Non-pigmented ciliary epithelial cell (primary cell): ENCODE measurements around the gene PIP4K2C.
"Not testable (repeated sequence)": the region's sequence is repeated elsewhere in the genome, so short reads cannot be mapped to it uniquely, and the experiment has no call there.

ENCODE experiments used
- DNase-seq: peaks from one replicate; pipeline ENCODE4 v3.0.0-alpha.2; 2010; ENCODE audit warnings: low read depth

PIP4K2C gene

DNA sequence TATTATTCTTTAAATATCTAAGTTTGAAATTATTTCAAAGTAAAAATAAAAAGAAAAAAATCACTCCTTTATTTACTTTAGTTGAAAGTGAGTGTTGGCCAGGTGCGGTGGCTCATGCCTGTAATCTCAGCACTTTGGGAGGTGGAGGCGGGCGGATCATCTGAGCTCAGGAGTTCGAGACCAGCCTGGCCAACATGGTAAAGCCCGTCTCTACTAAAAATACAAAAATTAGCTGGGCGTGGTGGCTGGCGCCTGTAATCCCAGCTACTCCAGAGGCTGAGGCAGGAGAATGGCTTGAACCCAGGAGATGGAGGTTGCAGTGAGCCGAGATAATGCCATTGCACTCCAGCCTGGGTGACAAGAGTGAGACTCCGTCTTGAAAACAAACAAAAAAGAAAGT is 45.7 kb downstream of the PIP4K2C start:
- not testable (repeated sequence) for DNase-seq

DNA sequence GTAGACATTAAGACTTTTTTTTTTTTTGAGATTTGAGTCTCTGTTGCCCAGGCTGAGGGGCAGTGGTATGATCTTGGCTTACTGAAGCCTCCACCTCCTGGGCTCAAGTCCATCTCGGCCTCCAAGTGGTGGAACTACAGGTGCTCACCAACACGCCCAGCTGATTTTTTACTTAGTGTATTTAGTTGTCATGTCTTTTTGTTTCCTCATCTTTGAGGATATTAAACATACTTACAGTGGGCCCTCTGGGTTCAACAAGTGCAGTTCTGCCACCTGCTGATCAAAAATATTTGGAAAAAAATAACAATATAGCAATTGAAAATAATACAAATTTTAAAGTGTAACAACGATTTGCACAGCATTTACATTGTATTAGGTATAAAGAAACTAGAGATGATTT is 46.4 kb downstream of the PIP4K2C start:
- DNase-seq, result no peak

- no peak for DNase-seq
These were observed 47.1 kb downstream of the PIP4K2C start for GRCh38 chr12:57638096-57638495.

DNA sequence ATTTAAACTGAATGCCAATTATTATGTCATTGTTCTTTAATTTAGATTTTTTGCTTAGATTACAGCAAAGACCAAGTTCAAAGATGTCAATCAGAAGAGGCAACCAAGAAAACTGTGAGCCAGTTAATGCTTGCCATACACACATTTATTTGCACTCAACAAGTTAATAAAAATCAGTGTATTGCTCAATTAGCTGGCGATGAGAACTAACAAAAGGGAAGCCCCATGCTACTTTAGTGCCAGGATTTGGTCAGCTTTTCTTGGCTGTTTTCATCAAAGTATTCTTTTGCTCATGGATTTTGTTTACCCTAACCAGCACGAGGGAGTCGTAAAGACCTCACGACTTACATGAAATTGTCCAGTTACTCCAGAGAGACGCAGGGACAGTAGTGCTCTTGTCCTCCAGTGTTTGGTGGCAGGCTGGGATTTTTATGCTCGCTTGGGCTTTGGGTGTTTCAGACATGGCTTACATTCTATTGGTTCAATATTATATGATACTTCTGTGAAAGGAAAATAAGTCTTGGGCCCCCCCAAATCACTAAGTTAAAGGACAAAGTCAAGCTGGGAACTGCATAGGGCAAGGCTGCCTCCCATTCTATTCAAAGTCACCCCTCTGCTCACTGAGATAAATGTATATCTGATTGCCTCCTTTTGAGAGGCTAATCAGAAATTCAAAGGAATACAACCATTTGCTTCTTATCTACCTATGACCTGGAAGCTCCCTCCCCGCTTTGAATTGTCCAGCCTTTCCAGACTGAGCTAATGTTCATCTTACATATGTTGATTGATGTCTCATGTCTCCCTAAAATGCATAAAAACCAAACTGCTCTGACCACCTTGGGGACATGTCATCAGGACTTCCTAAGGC is 49.4 kb downstream of the PIP4K2C start:
- DNase-seq, result no peak

DNA sequence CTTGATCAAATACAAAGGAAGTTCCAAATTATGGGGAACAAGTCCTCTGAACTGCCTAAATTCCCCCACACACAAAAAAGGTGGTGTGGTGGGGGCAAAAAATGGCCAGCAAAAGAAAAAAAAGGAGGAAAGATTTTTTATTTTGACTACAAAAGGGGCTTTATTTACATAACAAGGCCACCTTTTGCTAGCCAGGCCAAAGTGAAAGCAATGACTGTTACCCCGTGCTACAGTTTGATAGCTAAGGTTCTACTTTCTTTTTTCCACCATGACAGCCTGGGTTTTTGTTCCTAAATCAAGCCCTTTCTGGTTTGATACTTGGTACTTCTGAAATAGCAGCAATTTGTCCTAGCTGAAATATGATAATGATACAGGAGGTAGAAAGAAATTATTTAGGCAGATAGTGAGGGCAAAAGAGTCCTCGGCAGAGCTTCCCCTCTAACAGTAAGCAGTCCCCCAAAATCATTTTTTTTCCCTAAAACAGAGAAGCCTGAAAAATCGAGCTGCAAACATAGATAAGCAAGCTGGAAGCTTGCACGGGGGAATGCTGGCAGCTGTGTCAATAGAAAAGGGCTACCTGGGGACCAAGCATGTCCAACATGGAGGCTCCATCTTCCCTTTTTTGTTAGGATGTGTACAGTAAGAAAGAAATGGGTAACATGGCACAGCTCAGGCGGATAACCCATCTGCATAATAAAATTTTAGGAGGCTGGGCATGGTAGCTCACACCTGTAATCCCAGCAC is 50.9 kb downstream of the PIP4K2C start:
- DNase-seq, result no peak

DNA sequence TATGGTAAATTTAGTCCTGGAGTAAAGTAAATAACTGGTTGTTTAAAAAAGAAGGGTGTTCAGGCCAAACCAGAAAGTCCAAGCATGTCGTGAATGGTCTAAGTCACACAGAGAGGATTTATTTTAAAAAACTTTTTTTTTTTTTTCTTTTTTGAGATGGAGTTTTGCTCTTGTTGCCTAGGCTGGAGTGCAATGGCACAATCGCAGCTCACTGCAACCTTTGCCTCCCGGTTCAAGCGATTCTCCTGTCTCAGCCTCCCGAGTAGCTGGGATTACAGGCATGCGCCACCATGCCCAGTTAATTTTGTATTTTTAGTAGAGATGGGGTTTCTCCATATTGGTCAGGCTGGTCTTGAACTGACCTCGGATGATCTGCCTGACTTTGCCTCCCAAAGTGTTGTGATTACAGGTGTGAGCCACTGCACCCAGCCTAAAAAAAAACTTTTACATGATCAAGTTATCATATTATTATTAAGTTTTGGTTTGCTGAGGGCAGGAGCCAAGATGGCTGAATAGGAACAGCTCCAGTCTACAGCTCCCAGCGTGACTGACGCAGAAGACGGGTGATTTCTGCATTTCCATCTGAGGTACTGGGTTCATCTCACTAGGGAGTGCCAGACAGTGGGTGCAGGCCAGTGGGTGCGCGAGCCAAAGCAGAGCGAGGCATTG is 55.1 kb downstream of the PIP4K2C start:
- DNase-seq, result not testable (repeated sequence)

GRCh38 chr12:57646659-57647049 is 55.7 kb downstream of the PIP4K2C start:
- not testable (repeated sequence) for DNase-seq
